ENCODE data around the gene ORC5.

DNA sequence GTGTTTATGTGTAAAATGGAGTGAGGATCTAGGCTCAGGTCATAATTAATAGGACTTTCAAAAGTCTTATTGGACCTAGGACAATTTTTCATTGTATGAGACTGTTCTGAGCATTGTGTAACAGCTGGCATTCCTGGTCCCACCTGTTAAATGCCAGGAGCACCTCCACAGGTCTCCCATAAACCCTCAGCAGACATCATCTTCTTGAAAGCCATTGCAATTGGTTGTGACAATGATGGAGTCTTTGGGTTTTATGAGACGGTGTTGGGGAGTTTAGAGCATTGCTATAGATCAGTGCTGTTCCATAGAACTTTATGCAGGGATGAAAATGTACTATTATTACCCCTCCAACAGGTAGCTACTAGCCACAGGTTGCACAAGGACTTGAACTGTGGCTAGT lies 108.9 kb downstream of the ORC5 start:
- TF ChIP-seq, protein P1, sequence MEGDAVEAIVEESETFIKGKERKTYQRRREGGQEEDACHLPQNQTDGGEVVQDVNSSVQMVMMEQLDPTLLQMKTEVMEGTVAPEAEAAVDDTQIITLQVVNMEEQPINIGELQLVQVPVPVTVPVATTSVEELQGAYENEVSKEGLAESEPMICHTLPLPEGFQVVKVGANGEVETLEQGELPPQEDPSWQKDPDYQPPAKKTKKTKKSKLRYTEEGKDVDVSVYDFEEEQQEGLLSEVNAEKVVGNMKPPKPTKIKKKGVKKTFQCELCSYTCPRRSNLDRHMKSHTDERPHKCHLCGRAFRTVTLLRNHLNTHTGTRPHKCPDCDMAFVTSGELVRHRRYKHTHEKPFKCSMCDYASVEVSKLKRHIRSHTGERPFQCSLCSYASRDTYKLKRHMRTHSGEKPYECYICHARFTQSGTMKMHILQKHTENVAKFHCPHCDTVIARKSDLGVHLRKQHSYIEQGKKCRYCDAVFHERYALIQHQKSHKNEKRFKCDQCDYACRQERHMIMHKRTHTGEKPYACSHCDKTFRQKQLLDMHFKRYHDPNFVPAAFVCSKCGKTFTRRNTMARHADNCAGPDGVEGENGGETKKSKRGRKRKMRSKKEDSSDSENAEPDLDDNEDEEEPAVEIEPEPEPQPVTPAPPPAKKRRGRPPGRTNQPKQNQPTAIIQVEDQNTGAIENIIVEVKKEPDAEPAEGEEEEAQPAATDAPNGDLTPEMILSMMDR (IDR thresholded peaks at IDR 0.05; ENCODE audit: insufficient read depth, low read depth, low read length): no peak
- TF ChIP-seq EZH2 (IDR thresholded peaks at IDR 0.05; ENCODE audit: insufficient read depth, low read length): no peak
